HepG2 (cell line): ENCODE measurements around the gene KRTCAP3. TPM values are rescaled to one million over a fixed set of nuclear protein-coding genes. Genes with fewer than 3 reads are reported as not detected.

Experiments
- AGO1 ChIP-seq: fragments of 200-400 bp; formaldehyde crosslinking; IDR thresholded peaks from 2 replicates; pipeline ENCODE4 v1.6.1; 2017; ENCODE audit warnings: mild to moderate bottlenecking, low read depth, low read length, moderate library complexity; ENCODE audit not compliant: poor library complexity, severe bottlenecking
- ATRX ChIP-seq: sonication (generic); formaldehyde crosslinking; IDR thresholded peaks from 2 replicates; pipeline ENCODE4 v1.4.0; 2020; ENCODE audit warnings: missing genetic modification reagents, borderline replicate concordance
- ELF3 ChIP-seq: IDR thresholded peaks from 2 replicates; pipeline ENCODE4 v1.6.1; 2016; ENCODE audit warnings: missing genetic modification reagents, missing compliant biosample characterization
- FOXA3 ChIP-seq: IDR thresholded peaks from 2 replicates; pipeline ENCODE4 v1.6.1; 2016; ENCODE audit warnings: missing genetic modification reagents, missing compliant biosample characterization
- HCFC1 ChIP-seq: fragments of 150-350 bp; IDR thresholded peaks from 2 replicates; pipeline ENCODE4 v1.6.1; 2014; ENCODE audit warnings: low read depth, low read length
- KDM6A ChIP-seq: IDR thresholded peaks from 2 replicates; pipeline ENCODE4 v1.6.1; 2016; ENCODE audit warnings: low read depth
- MED1 ChIP-seq: sonication (generic); formaldehyde crosslinking; IDR thresholded peaks from 2 replicates; pipeline ENCODE4 v1.4.0; 2020; ENCODE audit warnings: missing genetic modification reagents
- NCOA1 ChIP-seq: sonication (generic); formaldehyde crosslinking; IDR thresholded peaks from 2 replicates; pipeline ENCODE4 v1.9.0; 2021; ENCODE audit warnings: missing genetic modification reagents
- NR2C2 ChIP-seq: sonication (generic); formaldehyde crosslinking; IDR thresholded peaks from 2 replicates; pipeline ENCODE4 v1.4.0; 2020; ENCODE audit warnings: missing genetic modification reagents, mild to moderate bottlenecking, moderate library complexity, borderline replicate concordance
- PHB2 ChIP-seq: fragments of 450-650 bp; IDR thresholded peaks from 2 replicates; pipeline ENCODE4 v1.6.1; 2018; ENCODE audit not compliant: partially characterized antibody
- PRMT3 ChIP-seq: sonication (generic); formaldehyde crosslinking; IDR thresholded peaks from 2 replicates; pipeline ENCODE4 v1.8.1; 2022; ENCODE audit warnings: low read depth, mild to moderate bottlenecking, moderate library complexity, missing genetic modification reagents, borderline replicate concordance
- SALL1 ChIP-seq: sonication (generic); formaldehyde crosslinking; IDR thresholded peaks from 2 replicates; pipeline ENCODE4 v1.8.0; 2022; ENCODE audit warnings: mild to moderate bottlenecking, missing genetic modification reagents
- SMYD3 ChIP-seq: sonication (generic); formaldehyde crosslinking; IDR thresholded peaks from 2 replicates; pipeline ENCODE4 v1.8.1; 2023; ENCODE audit warnings: mild to moderate bottlenecking, missing genetic modification reagents
- SOX6 ChIP-seq, 2 experiments: fragments of 450-650 bp in 1 of 2; sonication (generic) in 1 of 2; formaldehyde crosslinking in 1 of 2; IDR thresholded peaks; 2 replicates each; pipeline versions ENCODE4 v1.4.0 to v1.6.1; 2017 to 2020; ENCODE audit warnings: antibody characterized with exemption in 1 of 2, mild to moderate bottlenecking in 1 of 2, missing genetic modification reagents in 1 of 2
- YEATS2 ChIP-seq: sonication (generic); formaldehyde crosslinking; IDR thresholded peaks from 2 replicates; pipeline ENCODE4 v1.4.0; 2020; ENCODE audit warnings: missing genetic modification reagents, borderline replicate concordance
- ZBTB20 ChIP-seq: sonication (generic); formaldehyde crosslinking; IDR thresholded peaks from 2 replicates; pipeline ENCODE4 v1.8.1; 2023; ENCODE audit warnings: missing genetic modification reagents, low read depth, mild to moderate bottlenecking, borderline replicate concordance
- ZFY ChIP-seq: sonication (generic); formaldehyde crosslinking; IDR thresholded peaks from 2 replicates; pipeline ENCODE4 v1.4.0; 2020; ENCODE audit warnings: missing genetic modification reagents
- ZNF101 ChIP-seq: sonication (generic); formaldehyde crosslinking; IDR thresholded peaks from 2 replicates; pipeline ENCODE4 v1.4.0; 2020; ENCODE audit warnings: mild to moderate bottlenecking, low read depth, missing genetic modification reagents, borderline replicate concordance
- ZNF530 ChIP-seq: sonication (generic); formaldehyde crosslinking; IDR thresholded peaks from 2 replicates; pipeline ENCODE4 v1.5.0; 2020; ENCODE audit warnings: low read depth, mild to moderate bottlenecking, missing genetic modification reagents
- ZNF747 ChIP-seq: sonication (generic); formaldehyde crosslinking; IDR thresholded peaks from 2 replicates; pipeline ENCODE4 v1.8.1; 2023; ENCODE audit warnings: missing genetic modification reagents, mild to moderate bottlenecking, borderline replicate concordance
- ZSCAN31 ChIP-seq: sonication (generic); formaldehyde crosslinking; IDR thresholded peaks from 2 replicates; pipeline ENCODE4 v1.5.0; 2020; ENCODE audit warnings: low read depth, mild to moderate bottlenecking, missing genetic modification reagents
- polyA plus RNA-seq, 8 experiments: library from polyadenylated mRNA; depleted of rRNA in 3 of 8; stranded (reverse) in 7 of 8; unstranded in 1 of 8; fragments of >200 nt; fragmentation: Illumina TruSeq in 4 of 8; extraction: Trizol in 4 of 8; gene quantifications; 2 replicates each; pipeline versions ENCODE4 v1.2.1 to v1.2.3, GENCODE V29; 2011 to 2016; ENCODE audit warnings: low read depth in 4 of 8, missing spikeins in 1 of 8, mixed read lengths in 1 of 8; ENCODE audit not compliant: insufficient read depth in 1 of 8
- total RNA-seq, 5 experiments: library from RNA; depleted of rRNA; stranded (reverse); fragments of >200 nt; fragmentation: Illumina TruSeq; extraction: Trizol; gene quantifications; 2 replicates each; pipeline ENCODE4 v1.2.3, GENCODE V29; 2016; ENCODE audit warnings: low read depth in 1 of 5
- TF ChIP-seq, protein P1 (sequence below): sonication (generic); formaldehyde crosslinking; IDR thresholded peaks from 2 replicates; pipeline ENCODE4 v1.5.0; 2020; ENCODE audit warnings: missing genetic modification reagents
- TF ChIP-seq, protein P2 (sequence below): sonication (generic); formaldehyde crosslinking; IDR thresholded peaks from 2 replicates; pipeline ENCODE4 v1.5.1; 2020; ENCODE audit warnings: missing genetic modification reagents, mild to moderate bottlenecking, borderline replicate concordance
- TF ChIP-seq, protein P3 (sequence below): sonication (generic); formaldehyde crosslinking; IDR thresholded peaks from 2 replicates; pipeline ENCODE4 v1.5.1; 2020; ENCODE audit warnings: missing genetic modification reagents, mild to moderate bottlenecking, borderline replicate concordance
- TF ChIP-seq, protein P4 (sequence below): sonication (generic); formaldehyde crosslinking; IDR thresholded peaks from 2 replicates; pipeline ENCODE4 v1.4.0; 2020; ENCODE audit warnings: mild to moderate bottlenecking, low read depth, missing genetic modification reagents

Gene KRTCAP3
- total and polyA plus RNA-seq, 2 of the 13 experiments (the other 11 are each of a cell fraction or from before 2014, with no cell fraction given): 2.1 to 4.5 TPM

DNA sequence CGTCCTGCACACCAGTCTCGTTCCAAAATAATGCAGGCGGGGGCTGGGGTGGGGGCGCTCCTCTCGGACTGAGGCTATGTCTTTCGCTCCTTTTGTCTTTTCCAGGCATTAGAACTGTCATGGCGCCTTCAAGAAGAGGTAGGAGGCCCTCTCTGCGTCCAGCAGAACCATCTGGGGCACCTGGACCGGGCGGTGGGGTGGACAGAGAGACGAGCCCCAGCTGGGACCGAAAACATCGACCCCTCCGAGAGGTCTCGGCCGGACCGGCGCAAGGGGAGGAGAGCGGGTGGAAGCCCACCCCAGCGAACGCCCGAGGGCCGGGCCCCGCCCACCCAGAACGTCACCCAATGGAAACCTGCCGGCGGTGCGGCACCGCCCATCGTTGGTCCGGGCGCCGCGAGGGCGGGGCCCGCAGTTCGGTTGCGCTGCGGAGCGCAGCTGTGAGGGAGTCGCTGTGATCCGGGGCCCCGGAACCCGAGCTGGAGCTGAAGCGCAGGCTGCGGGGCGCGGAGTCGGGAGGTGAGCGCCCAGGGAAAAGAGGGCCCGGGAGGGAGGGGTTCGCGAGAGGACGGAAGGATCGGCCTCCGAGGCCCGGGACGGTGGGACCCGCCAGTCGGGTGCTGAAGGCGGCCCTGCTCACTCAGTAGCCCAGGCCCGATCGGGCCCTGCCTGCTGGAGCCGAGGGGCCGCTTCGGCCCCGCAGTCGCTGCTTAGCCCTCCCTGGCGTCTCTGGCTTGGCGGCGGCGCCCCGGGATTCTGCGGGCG lies 13.8 kb upstream of the KRTCAP3 start, which contains the start of gene NRBP1 (continued):
- TF ChIP-seq NCOA1 (CRISPR knock-in tag) (peak; percentile 82), PRMT3 (CRISPR knock-in tag) (peak; percentile 83; the same call in 1 of the 2 replicates), ATRX (no peak), ZNF101 (no peak; the same call in 1 of the 2 replicates), ZFY (CRISPR knock-in tag) (peak; percentile 97), FOXA3 (CRISPR knock-in tag) (no peak), ZSCAN31 (CRISPR knock-in tag) (peak; percentile 76; the same call in 1 of the 2 replicates), ELF3 (CRISPR knock-in tag) (peak; percentile 44; the same call in 1 of the 2 replicates), ZNF530 (no peak), SOX6 (IDR thresholded peaks at IDR 0.05) (no peak), SOX6 (CRISPR knock-in tag; IDR thresholded peaks at IDR 0.05) (peak; percentile 71), NR2C2 (CRISPR knock-in tag) (no peak; the same call in 1 of the 2 replicates), AGO1 (peak; percentile 27), MED1 (CRISPR knock-in tag) (peak; percentile 85), YEATS2 (CRISPR knock-in tag) (0 out of 2 replicates have a peak, but pooled peaks have one; percentile 36), SMYD3 (0 out of 2 replicates have a peak, but pooled peaks have one; percentile 43), PHB2 (no peak), ZBTB20 (CRISPR knock-in tag) (no peak; the same call in 1 of the 2 replicates), KDM6A (CRISPR knock-in tag) (no peak), HCFC1 (peak; percentile 37; the same call in 1 of the 2 replicates), ZNF747 (CRISPR knock-in tag) (no peak; the same call in 1 of the 2 replicates), SALL1 (CRISPR knock-in tag) (peak; percentile 82)
- TF ChIP-seq, protein P1, sequence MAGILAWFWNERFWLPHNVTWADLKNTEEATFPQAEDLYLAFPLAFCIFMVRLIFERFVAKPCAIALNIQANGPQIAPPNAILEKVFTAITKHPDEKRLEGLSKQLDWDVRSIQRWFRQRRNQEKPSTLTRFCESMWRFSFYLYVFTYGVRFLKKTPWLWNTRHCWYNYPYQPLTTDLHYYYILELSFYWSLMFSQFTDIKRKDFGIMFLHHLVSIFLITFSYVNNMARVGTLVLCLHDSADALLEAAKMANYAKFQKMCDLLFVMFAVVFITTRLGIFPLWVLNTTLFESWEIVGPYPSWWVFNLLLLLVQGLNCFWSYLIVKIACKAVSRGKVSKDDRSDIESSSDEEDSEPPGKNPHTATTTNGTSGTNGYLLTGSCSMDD: no peak
- TF ChIP-seq, protein P2, sequence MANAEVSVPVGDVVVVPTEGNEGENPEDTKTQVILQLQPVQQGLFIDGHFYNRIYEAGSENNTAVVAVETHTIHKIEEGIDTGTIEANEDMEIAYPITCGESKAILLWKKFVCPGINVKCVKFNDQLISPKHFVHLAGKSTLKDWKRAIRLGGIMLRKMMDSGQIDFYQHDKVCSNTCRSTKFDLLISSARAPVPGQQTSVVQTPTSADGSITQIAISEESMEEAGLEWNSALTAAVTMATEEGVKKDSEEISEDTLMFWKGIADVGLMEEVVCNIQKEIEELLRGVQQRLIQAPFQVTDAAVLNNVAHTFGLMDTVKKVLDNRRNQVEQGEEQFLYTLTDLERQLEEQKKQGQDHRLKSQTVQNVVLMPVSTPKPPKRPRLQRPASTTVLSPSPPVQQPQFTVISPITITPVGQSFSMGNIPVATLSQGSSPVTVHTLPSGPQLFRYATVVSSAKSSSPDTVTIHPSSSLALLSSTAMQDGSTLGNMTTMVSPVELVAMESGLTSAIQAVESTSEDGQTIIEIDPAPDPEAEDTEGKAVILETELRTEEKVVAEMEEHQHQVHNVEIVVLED (CRISPR knock-in tag): peak; percentile 84
- TF ChIP-seq, protein P3, sequence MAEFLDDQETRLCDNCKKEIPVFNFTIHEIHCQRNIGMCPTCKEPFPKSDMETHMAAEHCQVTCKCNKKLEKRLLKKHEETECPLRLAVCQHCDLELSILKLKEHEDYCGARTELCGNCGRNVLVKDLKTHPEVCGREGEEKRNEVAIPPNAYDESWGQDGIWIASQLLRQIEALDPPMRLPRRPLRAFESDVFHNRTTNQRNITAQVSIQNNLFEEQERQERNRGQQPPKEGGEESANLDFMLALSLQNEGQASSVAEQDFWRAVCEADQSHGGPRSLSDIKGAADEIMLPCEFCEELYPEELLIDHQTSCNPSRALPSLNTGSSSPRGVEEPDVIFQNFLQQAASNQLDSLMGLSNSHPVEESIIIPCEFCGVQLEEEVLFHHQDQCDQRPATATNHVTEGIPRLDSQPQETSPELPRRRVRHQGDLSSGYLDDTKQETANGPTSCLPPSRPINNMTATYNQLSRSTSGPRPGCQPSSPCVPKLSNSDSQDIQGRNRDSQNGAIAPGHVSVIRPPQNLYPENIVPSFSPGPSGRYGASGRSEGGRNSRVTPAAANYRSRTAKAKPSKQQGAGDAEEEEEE (CRISPR knock-in tag): no peak
- TF ChIP-seq, protein P4, sequence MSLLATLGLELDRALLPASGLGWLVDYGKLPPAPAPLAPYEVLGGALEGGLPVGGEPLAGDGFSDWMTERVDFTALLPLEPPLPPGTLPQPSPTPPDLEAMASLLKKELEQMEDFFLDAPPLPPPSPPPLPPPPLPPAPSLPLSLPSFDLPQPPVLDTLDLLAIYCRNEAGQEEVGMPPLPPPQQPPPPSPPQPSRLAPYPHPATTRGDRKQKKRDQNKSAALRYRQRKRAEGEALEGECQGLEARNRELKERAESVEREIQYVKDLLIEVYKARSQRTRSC (CRISPR knock-in tag): no peak
